Endothelial cell of umbilical vein (primary cell): ENCODE measurements around the gene LRRN4CL. TPM values are rescaled to one million over a fixed set of nuclear protein-coding genes. Genes with fewer than 3 reads are reported as not detected.

Experiments used
- BruUV-seq: library from RNA; stranded (reverse); fragments of 400-500 nt; replicated peaks from 2 replicates; lab custom pipeline; 2021; lab: Mats Ljungman, UMichigan
- CTCF ChIA-PET: fragments of 300-600, 350-600 bp; sonication (Branson Sonifier 250); formaldehyde crosslinking; loops from one replicate; lab custom pipeline; 2021; ENCODE audit warnings: antibody characterized with exemption, inconsistent platforms; lab: Charles Lee
- POLR2A ChIA-PET: fragments of 300-600, 350-600 bp; sonication (Branson Sonifier 250); formaldehyde crosslinking; loops from one replicate; lab custom pipeline; 2021; ENCODE audit warnings: antibody characterized with exemption, inconsistent platforms; lab: Charles Lee
- DNase-seq: peaks from one replicate; pipeline ENCODE4 v3.0.0-alpha.2; 2011; ENCODE audit warnings: low read depth, low spot score
- FAIRE-seq: peaks from 2 replicates; lab custom pipeline; 2011; peaks lifted over from hg19 to GRCh38; lab: Jason Lieb, UNC
- H2AFZ ChIP-seq: 2 replicates; pipeline ENCODE4 v1.6.0; 2012; ENCODE audit warnings: low read depth, low read length, control low read depth, inconsistent platforms
- H3K27ac ChIP-seq: 2 replicates; pipeline ENCODE4 v1.5.1; 2011; ENCODE audit warnings: low read depth, mild to moderate bottlenecking, control low read depth, low read length, moderate library complexity; ENCODE audit not compliant: insufficient read depth
- H3K27me3 ChIP-seq, 2 experiments: 2 replicates each; pipeline versions ENCODE4 v1.6.0 to v1.6.1; 2011; ENCODE audit warnings: low read length in 2 of 2, mixed read lengths in 1 of 2; ENCODE audit not compliant: control insufficient read depth in 2 of 2, insufficient read depth in 2 of 2
- H3K36me3 ChIP-seq, 2 experiments: 2 replicates in 1 of 2; 3 replicates in 1 of 2; pipeline ENCODE4 v1.5.1; 2011; ENCODE audit warnings: low read length in 2 of 2, mild to moderate bottlenecking in 1 of 2, moderate library complexity in 1 of 2; ENCODE audit not compliant: control insufficient read depth in 2 of 2, insufficient read depth in 2 of 2; ENCODE audit errors: extremely low read depth in 1 of 2
- H3K4me1 ChIP-seq: 3 replicates; pipeline ENCODE4 v1.5.1; 2011; ENCODE audit warnings: mild to moderate bottlenecking, low read length; ENCODE audit not compliant: control insufficient read depth, insufficient read depth; ENCODE audit errors: extremely low read depth
- H3K4me2 ChIP-seq: 2 replicates; pipeline ENCODE4 v1.6.1; 2011; ENCODE audit warnings: low read length, control low read depth, mixed read lengths; ENCODE audit not compliant: insufficient read depth
- H3K4me3 ChIP-seq, 3 experiments: fragments of 200-600 bp in 1 of 3; sonication (generic), shearing (Covaris generic) in 1 of 3; replicated peaks in 1 of 3; 2 replicates each; pipeline ENCODE4 v1.5.1; 2011 to 2016; ENCODE audit warnings: control low read depth in 3 of 3, low read length in 3 of 3, mild to moderate bottlenecking in 2 of 3, inconsistent platforms in 1 of 3, low read depth in 1 of 3, moderate library complexity in 1 of 3; ENCODE audit not compliant: insufficient read depth in 1 of 3
- H3K79me2 ChIP-seq: 2 replicates; pipeline ENCODE4 v1.6.0; 2012; ENCODE audit warnings: low read length, inconsistent platforms; ENCODE audit not compliant: control insufficient read depth, insufficient read depth
- H3K9ac ChIP-seq: replicated peaks from 2 replicates; pipeline ENCODE3; 2011; ENCODE audit warnings: low read length, control low read depth; ENCODE audit not compliant: insufficient read depth; ENCODE audit errors: extremely low read depth
- H3K9me1 ChIP-seq: replicated peaks from 3 replicates; pipeline ENCODE4 v1.6.0; 2011; ENCODE audit warnings: mild to moderate bottlenecking, low read length; ENCODE audit not compliant: control insufficient read depth, insufficient read depth; ENCODE audit errors: extremely low read depth
- H3K9me3 ChIP-seq: replicated peaks from 2 replicates; pipeline ENCODE4 v1.5.1; 2012; ENCODE audit warnings: low read length, inconsistent platforms; ENCODE audit not compliant: control insufficient read depth, insufficient read depth
- H4K20me1 ChIP-seq: replicated peaks from 2 replicates; pipeline ENCODE3; 2011; ENCODE audit warnings: mild to moderate bottlenecking, low read length; ENCODE audit not compliant: control insufficient read depth, insufficient read depth; ENCODE audit errors: extremely low read depth
- EZH2 ChIP-seq: IDR thresholded peaks from 2 replicates; pipeline ENCODE4 v1.6.1; 2012; ENCODE audit warnings: borderline replicate concordance, low read depth, mild to moderate bottlenecking, moderate library complexity, low read length, inconsistent platforms; ENCODE audit not compliant: severe bottlenecking
- FOS ChIP-seq: IDR thresholded peaks from 2 replicates; pipeline ENCODE4 v1.6.1; 2011; ENCODE audit warnings: mild to moderate bottlenecking, low read length, moderate library complexity, borderline replicate concordance; ENCODE audit not compliant: insufficient read depth
- GATA2 ChIP-seq: IDR thresholded peaks from 2 replicates; pipeline ENCODE4 v1.7.0; 2011; ENCODE audit warnings: low read depth, mild to moderate bottlenecking, moderate library complexity, mixed read lengths, low read length; ENCODE audit not compliant: insufficient read length, insufficient read depth
- JUN ChIP-seq: IDR thresholded peaks from 2 replicates; pipeline ENCODE4 v1.6.1; 2011; ENCODE audit warnings: borderline replicate concordance, low read depth; ENCODE audit not compliant: insufficient read length, insufficient read depth
- MYC ChIP-seq: IDR thresholded peaks from one replicate; pipeline ENCODE4 v1.6.1; 2011; ENCODE audit warnings: mild to moderate bottlenecking, low read depth, low read length
- POLR2A ChIP-seq: IDR thresholded peaks from 2 replicates; pipeline ENCODE4 v1.6.1; 2012; ENCODE audit warnings: low read depth, mild to moderate bottlenecking, control low read depth, low read length
- POLR2AphosphoS5 ChIP-seq: IDR thresholded peaks from 2 replicates; pipeline ENCODE4 v1.6.1; 2012; ENCODE audit warnings: low read depth, mild to moderate bottlenecking, control low read depth, low read length, moderate library complexity; ENCODE audit not compliant: insufficient read depth
- dilution Hi-C: fragments of 300-500 bp; cut with MboI; formaldehyde crosslinking; loops from one replicate; pipeline ENCODE4 v1.15.0; 2019; ENCODE audit warnings: low sequenced_read_pairs; ENCODE audit not compliant: extremely low pct_ligation_motif_present
- intact Hi-C: fragments of 100-400 bp; cut with micrococcal nuclease; formaldehyde crosslinking; loops from one replicate; pipeline ENCODE4 v1.10.0; 2022
- polyA plus RNA-seq, 4 experiments: library from polyadenylated mRNA; depleted of rRNA in 3 of 4; stranded (reverse) in 3 of 4; unstranded in 1 of 4; fragments of >200 nt; gene quantifications; 2 replicates each; pipeline versions ENCODE4 v1.2.1 to v1.2.3, GENCODE V29; 2011 to 2012; ENCODE audit warnings: missing spikeins in 1 of 4
- total RNA-seq: library from RNA; stranded (reverse); gene quantifications from 2 replicates; pipeline ENCODE4 v1.2.3, GENCODE V29; 2021
- TF ChIP-seq, protein P1 (sequence below): IDR thresholded peaks from 2 replicates; pipeline ENCODE4 v1.6.1; 2011; ENCODE audit not compliant: insufficient read depth, insufficient read length

Gene LRRN4CL
- total and polyA plus RNA-seq, 2 donors (not counting 3 experiments of a cell fraction or from before 2014, with no cell fraction given): 0.20 TPM; not detected in 1

DNA sequence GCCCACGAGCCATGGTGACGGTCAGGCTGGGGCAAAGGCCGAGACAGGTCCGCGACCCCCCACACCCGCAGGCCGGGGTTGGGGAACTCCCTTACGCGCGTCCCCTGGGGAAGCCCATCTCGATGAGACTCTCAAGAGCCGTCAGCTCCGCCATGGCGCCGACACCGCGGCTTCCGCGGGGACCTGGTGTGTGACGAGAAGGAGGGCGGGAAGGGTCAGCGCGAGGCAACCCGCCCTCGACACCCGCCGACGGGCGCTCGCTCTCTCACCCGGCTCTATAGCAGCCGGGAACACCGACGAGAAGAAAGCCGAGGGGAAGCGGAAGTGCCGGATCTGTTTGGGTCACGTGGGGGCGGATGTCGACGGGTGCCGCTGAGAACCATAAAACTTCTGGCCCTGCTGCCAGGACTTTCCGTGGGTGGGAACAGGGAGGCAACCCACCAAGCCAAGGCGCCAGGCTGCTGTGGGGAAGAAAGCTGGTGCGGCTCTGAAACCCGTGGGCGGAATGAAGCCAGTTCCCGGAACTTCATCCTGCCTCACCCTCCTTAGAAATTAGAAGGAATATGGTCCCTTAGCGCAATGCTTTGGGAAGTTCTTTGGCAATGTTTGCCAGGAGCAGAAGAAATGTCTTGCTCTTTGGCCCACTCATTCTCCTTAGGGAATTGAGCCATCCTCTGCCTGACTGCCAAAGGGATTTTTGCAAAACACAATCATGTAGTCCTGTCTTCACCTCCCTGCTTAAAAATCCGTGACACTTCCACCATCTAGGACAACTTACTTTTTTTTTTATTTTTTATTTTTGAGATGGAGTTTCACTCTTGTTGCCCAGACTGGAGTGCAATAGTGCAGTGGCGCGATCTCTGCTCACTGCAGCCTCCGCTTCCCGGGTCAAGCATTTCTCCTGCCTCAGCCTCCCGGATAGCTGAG, 10.3 kb downstream of the LRRN4CL start, which contains the start of gene UBXN1:
Gene UBXN1, minus strand, starts transcription at position 304 of the 927 bp plus-strand sequence. Its CDS starts 150 bp downstream, at position 154.
- dilution Hi-C loops: no loop called here
- H3K9me1 ChIP-seq: no peaks in the 10 kb centered on the region
- H3K4me3 ChIP-seq: peak within 1 kb of the TSS; percentile 76 to 93 (median 79)
- H3K4me1 ChIP-seq: peaks cover 11% of the 10 kb centered on the region
- no peaks in the 10 kb centered on the region for H4K20me1 ChIP-seq
- DNase-seq (peak; percentile 89), FAIRE-seq (peak; percentile 93)
- TF ChIP-seq JUN (no peak), EZH2 (no peak), GATA2 (no peak), POLR2A (peak; percentile 84), MYC (peak; percentile 26), FOS (no peak), POLR2AphosphoS5 (peak; percentile 89)
- TF ChIP-seq, protein P1, sequence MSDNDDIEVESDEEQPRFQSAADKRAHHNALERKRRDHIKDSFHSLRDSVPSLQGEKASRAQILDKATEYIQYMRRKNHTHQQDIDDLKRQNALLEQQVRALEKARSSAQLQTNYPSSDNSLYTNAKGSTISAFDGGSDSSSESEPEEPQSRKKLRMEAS: peak; percentile 97
- H3K9ac ChIP-seq: peak within 1 kb of the TSS; percentile 85
- H2AFZ ChIP-seq: peak within 1 kb of the TSS; percentile 72
- no peaks in the 10 kb centered on the region for H3K9me3 ChIP-seq
- TSS peak; percentile 91 for BruUV-seq
- ChIA-PET POLR2A (interaction anchor here (0.6 to 3.2 kb wide), 3 partner anchors 14 to 160 kb away, joined by 3 to 33 read pairs (median 4); partner anchors contain the start of genes C11orf98, CSKMT and WDR74), CTCF (interaction anchor here (1.0 to 3.9 kb wide), 3 partner anchors 14 to 24 kb away, joined by 3 to 118 read pairs (median 4); partner anchors contain the start of genes C11orf98, CSKMT and LRRN4CL)
- peak within 1 kb of the TSS; percentile 74 for H3K27ac ChIP-seq
- intact Hi-C loops: loop anchor here (1.0 to 2.0 kb wide), 3 partner anchors 14 to 183 kb away; partner anchors contain the start of genes C11orf98, CSKMT and HNRNPUL2
- peak within 1 kb of the TSS; percentile 71 for H3K4me2 ChIP-seq
- H3K27me3 ChIP-seq: no peaks in the 10 kb centered on the region
- H3K36me3 ChIP-seq: peaks cover 0 to 17% of the 10 kb centered on the region in 2 experiments
- peaks cover 16% of the 10 kb centered on the region for H3K79me2 ChIP-seq
